HG03045 (cell line): ENCODE results near the gene B3GNT4.
"Not testable (repeated sequence)": the region's sequence is repeated elsewhere in the genome, so short reads cannot be mapped to it uniquely, and the experiment has no call there.

ENCODE experiments used
- ATAC-seq: cut with Tn5 transposase; IDR thresholded peaks from one replicate; pipeline ENCODE4 v1.9.1; 2021; ENCODE audit warnings: mild to moderate bottlenecking, moderate library complexity; ENCODE audit not compliant: unreplicated experiment

B3GNT4 gene

DNA sequence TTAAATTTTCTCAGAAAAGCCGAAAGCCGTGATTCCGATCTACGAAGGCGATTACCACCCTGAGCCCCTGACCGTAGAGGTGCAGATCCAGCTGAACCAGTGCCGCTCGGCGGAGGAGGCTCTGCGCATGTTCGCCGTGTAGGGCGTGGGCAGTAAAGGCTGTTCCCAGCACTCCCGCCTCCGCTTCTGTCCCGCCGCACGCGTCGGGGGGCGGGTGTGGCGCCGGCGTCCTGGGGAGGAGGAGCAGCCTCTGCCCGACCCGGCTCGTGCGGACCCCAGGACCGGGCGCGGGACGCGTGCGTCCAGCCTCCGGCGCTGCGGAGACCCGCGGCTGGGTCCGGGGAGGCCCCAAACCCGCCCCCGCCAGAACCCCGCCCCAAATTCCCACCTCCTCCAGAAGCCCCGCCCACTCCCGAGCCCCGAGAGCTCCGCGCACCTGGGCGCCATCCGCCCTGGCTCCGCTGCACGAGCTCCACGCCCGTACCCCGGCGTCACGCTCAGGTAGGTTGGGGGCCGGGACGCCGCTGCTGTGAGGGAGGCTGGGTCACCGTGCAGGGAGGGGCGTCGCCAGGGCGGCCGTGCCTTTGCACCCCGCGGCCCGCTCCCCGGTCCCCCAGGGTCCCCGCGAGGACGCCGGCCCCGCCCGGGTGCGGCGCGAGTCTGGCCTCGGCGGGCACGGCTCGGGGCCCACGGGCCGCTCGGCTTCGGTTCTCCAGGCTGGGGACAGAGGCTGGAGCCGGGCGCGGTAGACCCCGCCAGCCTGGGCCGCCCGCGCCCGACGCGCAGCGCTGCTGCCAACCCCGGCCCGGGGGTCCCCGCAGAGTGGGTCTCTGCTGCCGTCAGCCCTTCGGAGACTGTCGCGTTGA lies at the start of gene B3GNT4:
Gene B3GNT4, plus strand, starts transcription at position 409 of the 866 bp plus-strand sequence. CDS start 910 bp downstream, outside the sequence.
- peak; percentile 47 for ATAC-seq

DNA sequence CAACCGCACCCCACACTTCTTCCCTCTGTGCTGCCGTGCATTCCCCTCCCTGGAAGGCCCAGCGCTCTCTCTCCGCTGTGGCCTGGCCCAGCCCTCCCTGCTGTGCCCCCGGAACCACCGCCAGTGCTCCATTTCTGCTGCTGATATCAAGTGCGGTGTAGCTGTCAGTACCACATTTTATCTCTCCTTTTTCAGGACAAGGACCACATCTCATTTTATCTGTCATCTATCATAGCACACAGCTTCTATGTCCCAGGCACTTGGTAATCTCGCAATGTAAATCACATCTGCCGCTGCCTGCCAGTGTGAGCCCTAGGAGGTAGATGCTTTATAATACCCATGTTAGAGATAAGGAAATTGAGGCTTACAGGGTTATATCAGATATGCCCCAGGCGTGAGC lies 47.8 kb upstream of the B3GNT4 start:
- no peak for ATAC-seq

DNA sequence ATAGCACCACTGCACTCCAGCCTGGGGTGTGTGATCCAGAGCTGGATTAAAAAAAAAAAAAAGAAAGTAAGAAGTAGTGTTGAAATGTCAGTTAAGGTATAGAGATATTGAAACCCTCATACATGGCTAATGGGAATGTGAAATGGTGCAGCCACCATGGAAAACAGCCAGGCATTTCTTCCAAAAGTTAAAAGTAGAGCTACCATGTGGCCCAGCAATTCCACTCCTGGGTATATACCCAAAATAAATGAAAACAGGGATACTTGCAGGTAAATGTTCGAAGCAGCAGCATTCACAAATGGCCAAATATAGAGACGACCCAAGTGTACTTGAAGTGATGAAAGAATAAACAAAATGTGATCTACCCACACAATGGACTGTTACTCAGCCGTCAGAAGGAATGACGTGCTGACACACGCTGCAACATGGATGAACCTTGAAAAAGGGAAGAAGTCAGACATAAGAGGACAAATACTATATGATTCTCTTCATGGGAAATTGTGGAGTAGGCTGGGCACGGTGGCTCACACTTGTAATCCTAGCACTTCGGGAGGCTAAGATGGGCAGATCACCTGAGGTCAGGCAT lies 44.7 kb upstream of the B3GNT4 start:
- no peak for ATAC-seq

DNA sequence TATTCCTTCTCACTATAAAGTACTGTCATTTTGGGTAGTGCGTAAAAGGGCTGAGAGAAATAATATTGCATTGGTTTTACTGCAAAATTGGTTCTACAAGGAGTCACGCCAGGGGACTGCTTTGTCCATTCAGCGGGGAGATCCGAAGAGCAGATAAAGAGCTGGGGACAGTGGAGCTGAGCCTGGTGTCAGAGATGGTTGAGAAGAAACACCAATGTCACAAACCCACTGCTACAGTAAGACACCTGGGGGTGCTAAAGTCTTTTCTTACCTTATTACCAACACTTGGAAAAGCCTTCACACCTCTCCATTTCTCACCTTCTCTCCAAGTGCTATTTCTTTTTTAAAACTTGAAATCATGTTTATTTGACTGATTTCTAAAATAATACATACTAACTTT lies 43.6 kb upstream of the B3GNT4 start:
- no peak for ATAC-seq

DNA sequence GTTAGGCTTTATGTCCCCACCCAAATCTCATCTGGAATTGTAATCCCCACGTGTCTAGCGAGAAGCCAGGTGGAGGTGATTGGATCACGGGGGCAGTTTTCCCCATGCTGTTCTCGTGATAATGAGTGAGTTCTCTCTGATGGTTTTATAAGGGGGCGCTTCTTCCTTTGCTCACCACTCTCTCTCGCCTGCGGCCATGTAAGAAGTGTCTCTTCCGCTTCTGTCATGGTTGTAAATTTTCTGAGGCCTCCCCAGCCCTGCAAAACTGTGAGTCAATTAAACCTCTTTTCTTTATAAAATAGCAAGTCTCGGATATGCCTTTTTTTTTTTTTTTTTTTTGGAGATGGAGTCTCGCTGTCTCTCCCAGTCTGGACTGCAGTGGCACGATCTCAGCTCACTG lies 42.7 kb upstream of the B3GNT4 start:
- ATAC-seq = no peak

DNA sequence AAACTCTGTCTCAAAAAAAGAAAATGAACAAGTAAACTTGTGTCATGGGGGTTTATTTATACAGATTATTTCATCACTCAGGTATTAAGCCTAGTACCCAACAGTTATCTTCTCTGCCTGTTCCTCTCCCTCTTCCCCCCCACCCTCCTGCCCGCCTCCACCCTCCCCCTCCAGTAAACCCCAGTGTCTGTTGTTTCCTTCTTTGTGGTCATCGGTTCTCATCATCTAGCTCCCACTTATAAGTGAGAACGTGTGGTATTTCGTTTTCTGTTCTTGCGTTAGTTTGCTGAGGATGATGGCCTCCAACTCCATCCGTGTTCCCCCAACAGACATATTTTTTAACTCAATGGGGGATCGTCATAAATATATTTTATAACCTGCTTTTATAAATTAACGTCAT lies 41.8 kb upstream of the B3GNT4 start:
- ATAC-seq = no peak

DNA sequence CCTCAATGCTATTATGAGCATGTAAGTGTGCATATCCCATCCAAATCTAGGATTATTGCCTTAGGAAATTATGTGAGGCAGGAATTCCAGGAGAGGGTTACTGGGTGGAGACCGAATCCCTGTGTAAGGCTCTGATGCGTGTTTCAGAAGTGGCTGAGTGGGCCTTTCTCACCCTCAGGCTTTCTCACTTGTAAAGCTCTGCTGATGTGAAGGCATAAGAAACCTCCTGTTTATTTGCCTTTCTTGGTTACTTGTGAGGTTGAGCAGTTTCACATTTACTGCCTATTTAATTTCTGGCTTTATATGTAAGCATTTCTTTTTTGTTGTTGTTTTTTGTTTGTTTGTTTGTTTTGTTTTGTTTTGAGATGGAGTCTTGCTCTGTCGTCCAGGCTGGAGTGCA lies 40.5 kb upstream of the B3GNT4 start:
- no peak for ATAC-seq

DNA sequence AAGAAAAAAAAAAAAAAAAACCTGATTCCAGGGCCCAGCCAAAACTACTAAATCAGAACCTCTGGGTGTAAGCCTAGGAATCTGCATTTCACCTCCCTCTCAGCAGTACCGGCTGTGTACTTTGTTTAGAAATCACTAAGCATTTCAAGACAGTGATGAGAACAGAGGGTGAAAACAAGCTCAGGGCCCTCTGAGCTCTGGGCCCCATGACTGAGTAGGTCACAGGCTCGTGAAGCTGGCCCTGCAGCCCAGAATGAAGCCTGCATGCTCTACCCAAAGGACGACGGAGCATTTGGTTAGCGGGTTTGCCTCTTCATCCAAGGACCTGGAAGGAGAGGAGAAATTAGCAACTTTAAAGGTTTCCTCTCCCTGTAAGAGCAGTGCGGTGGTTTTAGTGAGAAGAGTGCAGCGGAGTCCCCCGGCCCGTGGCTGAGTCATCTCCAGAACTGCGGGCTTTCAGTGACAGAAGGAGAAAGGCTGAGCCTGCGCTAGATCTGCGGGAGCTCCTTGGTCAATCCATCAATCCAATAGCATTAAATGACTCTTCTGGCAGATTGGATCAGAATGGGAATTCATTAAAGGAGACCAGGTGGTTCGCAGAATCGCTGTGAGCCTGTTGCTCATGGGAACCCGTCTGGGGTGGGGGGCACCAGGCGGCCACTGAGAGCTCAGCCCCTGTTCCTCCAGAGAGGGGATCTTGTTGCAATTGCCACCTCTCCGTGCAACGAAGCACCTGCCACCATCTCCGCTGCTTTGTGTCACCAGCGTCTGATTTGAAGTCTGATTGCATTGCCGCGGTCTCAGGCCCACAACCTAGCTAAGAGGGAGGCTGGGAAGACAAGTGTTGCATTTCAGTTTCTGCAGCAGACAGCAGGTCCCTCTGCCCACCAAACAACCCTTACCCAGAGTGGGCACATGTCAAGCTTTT lies 36.8 kb upstream of the B3GNT4 start:
- peak; percentile 62 for ATAC-seq

DNA sequence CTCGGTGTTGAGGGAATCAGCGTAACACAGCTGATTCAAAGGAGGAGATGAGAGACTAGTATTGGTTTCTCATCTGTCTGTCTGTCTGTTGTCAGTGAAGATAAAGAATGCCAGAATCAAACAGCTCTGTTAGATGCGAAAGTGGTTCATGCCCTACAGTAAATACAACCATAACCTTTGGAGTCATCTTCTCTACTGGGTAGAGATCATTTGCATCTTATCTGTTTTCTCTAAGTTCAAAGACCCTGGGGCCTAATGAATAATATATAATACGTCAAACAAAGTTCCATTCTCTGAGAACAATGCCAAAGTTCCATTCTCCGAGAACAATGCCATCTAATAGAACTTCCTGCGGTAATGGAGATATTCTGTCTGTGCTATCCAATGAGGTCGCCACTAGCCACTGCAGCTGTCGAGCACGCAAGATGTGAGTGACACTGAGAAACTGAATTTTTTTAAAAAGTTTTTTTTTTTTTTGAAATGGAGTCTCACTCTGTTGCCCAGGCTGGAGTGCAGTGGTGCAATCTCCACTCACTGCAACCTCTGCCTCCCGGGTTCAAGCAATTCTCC lies 36.1 kb upstream of the B3GNT4 start:
- ATAC-seq = no peak

DNA sequence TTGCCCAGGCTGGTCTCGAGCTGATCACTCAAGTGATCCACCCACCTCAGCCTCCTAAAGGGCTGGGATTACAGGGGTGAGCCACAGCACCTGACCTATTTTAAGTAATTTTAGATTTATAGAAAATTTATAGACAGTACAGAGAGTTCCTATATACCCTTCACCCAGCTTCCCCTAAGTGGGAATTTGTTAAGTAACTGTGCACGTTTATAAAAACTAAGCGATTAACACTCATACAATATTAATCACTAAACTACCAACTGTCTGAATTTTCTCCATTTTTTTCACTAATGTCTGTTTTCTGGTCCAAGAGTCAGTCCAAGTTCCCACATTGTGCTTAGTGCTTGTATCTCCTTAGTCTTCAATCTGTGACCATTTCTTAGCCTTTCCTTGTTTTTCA lies 35.0 kb upstream of the B3GNT4 start:
- ATAC-seq = no peak

DNA sequence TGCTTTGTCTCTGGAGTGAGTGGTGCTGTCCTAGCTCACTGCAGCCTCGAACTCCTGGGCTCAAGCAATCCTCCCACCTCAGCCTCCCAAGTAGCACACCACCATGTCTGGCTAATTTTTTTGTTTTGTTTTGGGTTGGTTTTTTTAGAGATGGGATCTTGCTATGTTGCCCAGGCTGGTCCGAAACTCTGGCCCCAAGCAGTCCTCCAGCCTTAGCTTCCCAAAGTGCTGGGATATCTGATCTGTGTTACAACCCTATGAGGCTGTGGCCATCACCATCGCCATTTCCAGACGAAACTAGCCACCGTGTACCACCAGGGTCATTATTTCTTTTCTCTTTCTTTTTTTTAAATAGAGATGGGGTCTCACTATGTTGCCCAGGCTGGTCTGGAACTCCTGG lies 32.1 kb upstream of the B3GNT4 start:
- ATAC-seq = no peak

DNA sequence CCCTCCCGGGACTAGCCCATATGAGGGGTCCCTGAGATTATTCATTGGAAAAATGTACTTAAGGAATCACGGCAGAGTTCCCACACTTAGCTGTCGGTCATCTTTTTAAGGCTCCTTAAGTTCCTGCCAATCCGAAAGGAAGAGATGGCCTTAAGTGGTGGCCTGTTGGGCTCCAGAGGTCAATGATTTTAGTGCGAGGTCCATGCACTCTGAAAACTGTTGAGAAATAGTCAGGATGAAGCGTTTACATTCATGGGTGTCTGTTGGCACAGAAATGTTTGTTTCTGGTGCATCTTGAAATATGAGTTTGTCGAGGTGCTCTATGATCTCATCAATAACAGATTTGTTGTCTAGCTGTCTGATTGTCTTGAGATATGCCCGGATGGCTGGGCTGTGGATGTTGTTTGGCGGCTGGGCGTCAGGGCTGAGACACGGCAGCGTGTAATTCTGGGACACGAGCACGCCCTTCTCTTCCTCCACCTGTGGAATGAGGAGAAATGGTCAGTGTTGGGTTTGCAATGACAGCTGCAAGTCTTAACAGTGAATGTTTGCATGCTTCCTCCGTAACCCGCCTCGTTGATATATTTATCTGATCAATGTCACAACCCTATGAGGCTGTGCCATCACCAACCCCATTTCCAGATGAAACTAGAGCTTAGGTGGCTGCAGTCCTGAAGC lies 31.1 kb upstream of the B3GNT4 start:
- ATAC-seq = no peak

DNA sequence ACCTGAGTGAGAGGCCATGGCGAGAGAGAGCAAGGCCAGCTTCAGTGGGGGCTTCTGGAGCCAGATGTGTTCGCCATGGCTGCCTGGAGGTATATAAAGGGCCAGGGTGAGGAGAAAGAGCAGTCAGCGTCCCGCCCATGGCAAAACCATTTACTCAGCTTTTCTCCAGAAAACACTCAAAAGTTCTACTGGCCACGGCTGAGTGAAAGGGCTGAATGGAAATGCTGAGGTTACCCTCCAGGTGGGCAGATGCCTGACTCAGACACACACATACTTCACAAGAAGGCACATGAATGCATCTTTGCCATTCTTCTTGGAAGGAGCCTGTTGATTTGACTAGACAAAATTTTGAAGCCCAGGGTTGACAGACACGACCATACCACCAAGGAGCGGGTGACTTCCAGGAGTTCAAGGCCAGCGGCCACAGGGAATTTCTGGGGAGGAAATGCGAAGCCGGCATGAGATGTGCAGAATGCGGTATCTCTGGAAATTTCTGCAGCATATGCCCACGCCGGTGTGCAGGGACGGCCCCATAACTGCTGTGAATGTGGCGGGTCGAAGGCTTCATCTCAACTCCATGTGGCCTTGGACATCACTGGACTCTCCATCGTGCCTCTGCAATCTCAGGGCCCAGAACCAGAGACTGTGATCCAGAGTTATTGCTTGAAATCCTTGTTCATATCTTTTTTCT lies 29.2 kb upstream of the B3GNT4 start, which contains the start of gene IL31:
Gene IL31, minus strand, starts transcription at position 67 of the 691 bp plus-strand sequence. Its CDS starts 49 bp downstream, at position 18.
- no peak for ATAC-seq

DNA sequence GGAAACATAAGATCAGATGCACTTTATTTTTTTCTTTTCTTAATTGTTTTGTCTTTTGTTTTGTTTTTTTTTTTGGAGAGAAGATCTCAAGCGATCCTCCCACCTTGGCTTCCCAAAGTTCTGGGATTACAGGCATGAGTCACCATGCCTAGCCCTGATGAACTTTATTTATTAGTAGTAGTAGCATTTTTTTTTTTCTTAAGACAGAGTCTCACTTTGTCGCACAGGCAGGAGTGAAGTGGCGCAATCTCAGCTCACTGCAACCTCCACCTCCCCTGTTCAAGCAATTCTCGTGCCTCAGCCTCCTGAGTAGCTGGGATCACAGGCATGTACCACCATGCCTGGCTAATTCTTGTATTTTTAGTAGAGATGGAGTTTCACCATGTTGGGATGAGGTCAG lies 27.0 kb upstream of the B3GNT4 start:
- not testable (repeated sequence) for ATAC-seq

DNA sequence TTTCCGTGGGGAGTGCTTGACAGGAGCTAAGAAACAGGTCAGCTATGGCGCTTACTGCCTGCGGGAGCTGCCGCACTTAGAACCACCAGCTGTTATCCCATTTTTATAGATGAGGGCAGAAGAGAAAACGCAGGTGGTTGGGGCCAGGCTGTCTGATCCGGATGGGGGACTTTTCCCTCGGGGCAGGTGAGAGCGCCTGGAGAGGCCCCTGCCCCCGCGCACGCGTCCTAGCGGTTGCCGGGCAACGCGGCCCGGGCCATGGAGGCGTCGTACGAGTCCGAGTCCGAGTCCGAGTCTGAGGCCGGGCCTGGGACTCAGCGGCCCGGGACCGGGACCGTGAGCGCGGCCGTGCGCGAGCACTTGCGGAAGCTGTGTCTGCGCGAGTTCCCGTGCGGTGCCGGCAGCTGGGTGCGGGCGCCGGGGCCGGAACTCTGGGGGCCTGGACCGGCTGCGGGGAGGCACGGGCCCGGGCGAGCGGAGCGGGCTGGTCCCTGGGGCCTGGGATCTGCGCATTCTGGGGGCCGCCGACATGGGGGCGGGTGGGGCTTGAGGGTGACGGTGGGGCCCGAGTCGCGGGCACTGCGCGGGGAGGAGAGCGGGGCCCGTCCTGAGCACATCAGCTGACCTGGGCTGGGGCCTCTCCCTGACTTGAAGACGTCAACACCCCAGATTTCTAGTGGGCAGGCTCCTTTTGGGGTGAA lies 20.5 kb upstream of the B3GNT4 start, which contains the start of gene LRRC43:
Gene LRRC43, plus strand, starts transcription at position 237 of the 701 bp plus-strand sequence. Its CDS starts 22 bp downstream, at position 259.
- ATAC-seq = no peak

DNA sequence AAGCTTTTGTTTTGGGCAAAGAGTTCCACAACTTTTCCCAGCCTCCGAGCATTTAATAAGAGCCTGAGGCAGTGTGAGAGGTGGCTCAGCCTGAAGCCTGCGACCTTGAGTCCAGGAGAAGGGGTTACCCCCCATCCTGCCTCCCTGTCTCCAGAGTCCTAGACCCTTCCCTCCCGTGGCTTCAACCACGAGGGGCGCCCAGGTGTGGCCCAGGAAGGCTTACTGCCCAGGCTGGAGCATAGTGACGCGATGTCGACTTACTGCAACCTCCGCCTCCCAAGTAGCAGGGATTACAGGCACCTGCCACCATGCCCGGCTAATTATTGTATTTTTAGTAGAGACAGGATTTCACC lies 19.9 kb upstream of the B3GNT4 start:
- ATAC-seq = no peak

DNA sequence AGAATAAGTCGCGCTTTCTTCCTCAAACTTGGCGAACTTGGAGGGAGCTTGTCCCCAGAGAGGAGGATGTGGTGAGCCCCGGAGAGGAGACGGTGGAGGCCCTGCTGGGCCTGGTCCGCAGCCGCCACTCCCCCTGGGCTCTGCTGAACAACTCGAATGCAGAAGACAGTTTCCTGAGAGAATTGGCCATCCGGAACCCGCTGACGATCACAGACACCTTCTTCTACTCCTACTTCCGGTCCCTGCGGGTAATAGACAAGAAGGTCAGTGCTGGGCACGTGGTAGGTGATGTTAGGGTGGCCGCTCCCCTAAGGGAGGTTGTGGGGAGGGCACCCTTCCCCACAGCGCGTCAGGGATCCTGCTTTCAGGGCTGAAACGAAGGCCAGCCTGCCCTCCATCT lies 19.0 kb upstream of the B3GNT4 start:
- no peak for ATAC-seq

DNA sequence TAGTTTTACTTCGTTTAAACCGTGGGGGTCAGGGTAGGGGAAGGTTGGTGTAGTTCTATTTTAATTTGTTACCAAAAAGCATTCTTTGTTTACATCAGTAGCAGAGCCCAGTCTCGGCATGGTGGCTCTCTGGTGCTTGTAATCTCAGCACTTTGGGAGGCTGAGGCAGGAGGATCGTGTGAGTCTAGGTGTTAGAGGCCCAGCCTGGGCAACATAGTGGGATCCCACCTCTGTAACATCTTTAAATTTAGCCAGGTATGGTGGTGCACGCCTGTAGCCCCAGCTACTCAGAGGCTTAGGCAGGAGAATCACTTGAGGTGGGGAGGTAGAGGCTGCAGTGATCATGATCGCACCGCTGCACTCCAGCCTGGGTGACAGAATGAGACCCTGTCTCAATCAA lies 18.4 kb upstream of the B3GNT4 start:
- no peak for ATAC-seq

DNA sequence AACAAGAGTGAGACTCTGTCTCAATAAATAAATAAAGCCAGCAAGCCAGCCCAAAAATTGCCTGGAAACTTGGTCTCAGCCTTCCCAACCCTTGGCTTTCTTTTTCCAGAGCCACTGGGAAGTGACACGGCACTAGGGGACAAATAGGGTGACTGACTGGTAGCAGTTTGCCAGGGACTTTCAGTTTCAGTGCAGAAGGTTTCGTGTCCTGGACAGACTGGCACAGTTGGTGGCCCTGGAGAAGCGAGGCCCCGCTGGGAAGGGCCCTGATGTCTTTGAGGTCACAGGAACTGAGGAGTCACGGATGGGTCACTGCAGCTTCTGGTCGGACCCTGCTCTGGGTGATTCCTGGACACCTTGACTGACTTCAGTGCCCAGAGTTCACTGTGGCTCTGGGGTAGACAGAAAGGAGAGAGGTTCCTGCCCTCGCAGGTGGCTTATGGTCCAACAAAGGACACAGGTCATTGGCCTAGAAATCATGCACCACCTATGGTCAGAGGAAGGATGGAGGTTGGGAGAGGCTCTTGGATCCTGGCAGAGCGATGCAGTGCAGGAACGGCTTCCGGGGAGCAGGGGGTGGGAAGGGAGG lies 17.9 kb upstream of the B3GNT4 start:
- ATAC-seq = no peak
